Measurements from ENCODE around the gene SLC39A3.

SLC39A3 gene

GRCh38 chr19:2701361-2702169 is 38.3 kb downstream of the SLC39A3 start:
- no peak for DNase-seq

- no peak for DNase-seq
Measured at GRCh38 chr19:2700660-2701360, 39.0 kb downstream of the SLC39A3 start.

DNA sequence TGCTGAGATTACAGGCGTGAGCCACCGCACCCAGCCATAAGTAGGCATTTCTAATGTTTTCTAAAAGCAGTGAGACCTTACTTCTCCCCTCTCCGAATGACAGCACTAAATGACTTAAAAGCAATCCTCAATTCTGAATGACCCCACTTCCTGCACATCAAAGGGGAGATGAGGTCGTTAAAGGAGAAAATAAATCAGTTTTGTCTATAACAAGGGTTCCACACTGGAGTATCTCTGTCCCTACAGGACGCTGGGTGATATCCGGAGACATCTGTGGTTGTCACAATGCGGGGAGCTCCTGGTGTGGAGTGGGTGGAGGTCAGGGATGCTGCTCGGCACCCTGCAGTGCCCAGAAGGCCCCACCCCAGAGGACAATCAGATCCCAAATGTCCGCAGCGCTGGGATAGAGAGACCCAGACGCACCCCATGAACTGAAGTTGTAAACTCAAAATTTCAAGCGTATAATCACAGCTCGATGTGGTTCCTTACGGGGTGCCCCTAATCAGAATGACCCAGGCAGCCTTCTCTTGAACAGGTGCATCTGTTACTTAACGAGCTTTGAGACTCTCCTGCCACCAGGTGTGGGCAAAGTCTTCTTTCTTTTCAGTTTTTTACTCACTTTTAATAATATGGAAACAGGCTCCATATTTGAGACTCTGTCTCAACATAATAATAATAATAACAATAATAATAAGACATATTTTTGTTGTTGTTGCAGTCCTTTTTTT is 40.2 kb downstream of the SLC39A3 start:
- DNase-seq, result no peak

DNA sequence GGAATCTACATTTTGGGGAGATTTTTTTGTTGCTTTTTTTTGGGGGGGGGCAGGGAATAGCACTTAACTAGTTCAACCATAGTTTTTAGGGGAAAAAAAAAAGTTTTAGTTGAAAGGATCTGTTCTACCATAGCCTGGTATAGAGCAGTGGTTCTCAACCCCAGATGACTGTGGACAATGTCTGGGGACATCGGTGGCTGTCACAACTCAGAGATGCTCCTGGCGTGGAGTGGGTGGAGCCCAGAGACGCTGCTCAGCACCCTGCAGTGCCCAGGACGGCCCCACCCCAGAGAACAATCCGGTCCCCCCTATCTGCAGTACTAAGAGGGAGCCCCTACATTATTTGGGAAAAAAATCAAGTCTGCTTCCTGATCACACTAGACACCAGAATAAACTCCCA is 45.6 kb downstream of the SLC39A3 start:
- no peak for DNase-seq

- DNase-seq, result no peak
Measured at GRCh38 chr19:2693492-2694160, 46.2 kb downstream of the SLC39A3 start.

DNA sequence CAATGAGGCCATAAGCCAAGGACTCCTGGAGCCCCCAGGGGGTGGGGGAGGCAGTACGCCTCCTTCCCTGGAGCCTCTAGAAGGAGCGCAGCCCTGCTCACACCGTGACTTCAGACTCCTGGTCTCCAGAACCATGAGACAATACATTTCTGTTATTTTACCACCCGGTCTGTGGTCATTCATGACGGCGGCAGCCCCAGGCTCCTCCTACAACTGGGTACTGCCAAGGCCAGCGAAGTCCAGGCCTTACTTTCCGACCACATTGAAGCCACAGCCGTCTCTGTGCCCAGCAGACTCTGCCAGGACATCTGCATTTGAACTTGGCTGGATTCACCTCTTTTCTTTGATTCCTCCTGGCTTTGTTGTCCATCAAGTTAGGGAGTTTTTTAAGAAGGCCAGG is 47.9 kb downstream of the SLC39A3 start:
- no peak for DNase-seq

- DNase-seq, result no peak
Measured at GRCh38 chr19:2690856-2691255, 49.0 kb downstream of the SLC39A3 start.

DNA sequence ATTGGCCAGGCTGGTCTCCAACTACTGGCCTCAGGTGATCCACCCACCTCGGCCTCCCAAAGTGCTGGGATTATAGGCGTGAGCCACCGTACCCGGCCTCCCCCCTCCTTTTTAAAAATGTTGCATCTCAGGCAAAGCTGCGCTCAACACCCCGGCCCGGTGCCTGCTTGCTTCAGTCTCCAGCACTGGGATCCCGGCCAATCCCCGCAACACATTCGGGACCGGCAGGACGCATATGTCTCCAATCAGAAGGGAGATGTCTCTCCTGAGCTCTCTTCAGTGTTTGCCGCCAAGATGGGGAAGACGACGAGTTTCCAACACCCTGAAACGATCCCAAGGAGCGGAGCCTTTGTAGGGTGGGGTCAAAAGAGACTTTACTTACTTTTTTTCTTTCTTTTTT is 53.5 kb downstream of the SLC39A3 start:
- no peak for DNase-seq

DNA sequence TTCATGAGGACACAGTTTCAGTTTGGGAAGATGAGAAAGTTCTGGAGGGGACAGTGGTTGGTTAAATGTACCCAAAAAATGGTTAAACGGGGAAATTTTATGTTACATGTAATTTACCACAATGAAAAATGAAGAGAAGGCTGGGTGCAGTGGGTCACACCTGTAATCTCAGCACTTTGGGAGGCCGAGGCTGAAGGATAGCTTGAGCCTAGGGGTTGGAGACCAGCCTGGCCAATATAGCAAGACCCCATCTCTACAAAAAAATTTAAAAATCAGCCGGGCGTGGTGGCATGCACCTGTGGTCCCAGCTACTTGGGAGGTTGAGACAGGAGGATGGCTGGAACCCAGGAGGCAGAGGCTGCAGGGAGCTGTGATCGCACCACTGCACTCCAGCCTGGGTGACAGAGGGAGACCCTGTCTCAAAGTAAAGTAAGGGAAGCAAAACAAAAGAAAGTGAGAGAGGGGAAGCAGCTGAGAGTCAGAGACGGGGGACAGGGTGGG is 54.6 kb downstream of the SLC39A3 start:
- no peak for DNase-seq

GRCh38 chr19:2683430-2684003 is 56.3 kb downstream of the SLC39A3 start:
- DNase-seq, result no peak
